H1 (cell line): ENCODE results near the gene DFFA. TPM values are rescaled to one million over a fixed set of nuclear protein-coding genes. Genes with fewer than 3 reads are reported as not detected.
A peak's percentile ranks its signal among the peaks of the same experiment; 100 is the strongest.

Experiments
- CTCF ChIA-PET: fragments of 300-600 bp; sonication (Branson Sonifier 250); formaldehyde crosslinking; loops from one replicate; lab custom pipeline; 2021; ENCODE audit not compliant: partially characterized antibody; lab: Charles Lee
- POLR2A ChIA-PET: fragments of 300-600 bp; sonication (Branson Sonifier 250); formaldehyde crosslinking; loops from one replicate; lab custom pipeline; 2021; ENCODE audit warnings: inconsistent platforms; ENCODE audit not compliant: partially characterized antibody; lab: Charles Lee
- DNase-seq, 2 experiments: peaks; one replicate each; pipeline versions ENCODE4 v3.0.0 to v3.0.0-alpha.2; 2010 to 2022; ENCODE audit warnings: low spot score in 2 of 2, low read depth in 1 of 2, mixed read lengths in 1 of 2
- FAIRE-seq: peaks from 2 replicates; lab custom pipeline; 2011; peaks lifted over from hg19 to GRCh38; lab: Jason Lieb, UNC
- H2AFZ ChIP-seq: 2 replicates; pipeline ENCODE4 v1.8.1; 2012; ENCODE audit warnings: low read length, inconsistent platforms
- H2AK5ac ChIP-seq: 2 replicates; pipeline ENCODE4 v1.6.1; 2013; ENCODE audit warnings: low read depth, low read length
- H2BK120ac ChIP-seq: replicated peaks from 2 replicates; pipeline ENCODE3; 2013; ENCODE audit warnings: low read depth, low read length, inconsistent platforms
- H2BK12ac ChIP-seq: 2 replicates; pipeline ENCODE4 v1.6.1; 2013; ENCODE audit warnings: low read depth, low read length
- H2BK15ac ChIP-seq: 2 replicates; pipeline ENCODE4 v1.6.1; 2013; ENCODE audit warnings: low read length
- H2BK20ac ChIP-seq: 2 replicates; pipeline ENCODE4 v1.6.1; 2013; ENCODE audit warnings: low read length
- H2BK5ac ChIP-seq: 2 replicates; pipeline ENCODE4 v1.6.1; 2013; ENCODE audit warnings: low read depth, low read length
- H3K14ac ChIP-seq: 2 replicates; pipeline ENCODE4 v1.6.1; 2013; ENCODE audit warnings: inconsistent platforms; ENCODE audit not compliant: insufficient read length
- H3K18ac ChIP-seq: 2 replicates; pipeline ENCODE4 v1.6.1; 2013; ENCODE audit warnings: low read length; ENCODE audit errors: extremely low read depth
- H3K23ac ChIP-seq: 2 replicates; pipeline ENCODE4 v1.6.1; 2013; ENCODE audit warnings: inconsistent platforms; ENCODE audit not compliant: insufficient read length
- H3K23me2 ChIP-seq: 2 replicates; pipeline ENCODE4 v1.6.1; 2013; ENCODE audit warnings: low read depth, low read length
- H3K27ac ChIP-seq: 2 replicates; pipeline ENCODE4 v1.6.1; 2011; ENCODE audit warnings: low read depth, low read length, inconsistent platforms
- H3K27me3 ChIP-seq, 4 experiments: replicated peaks in 1 of 4; 1 replicate in 1 of 4; 2 replicates in 3 of 4; pipeline versions ENCODE4 v1.6.1 to v1.8.1; 2011 to 2013; ENCODE audit warnings: low read length in 3 of 4, mild to moderate bottlenecking in 3 of 4, inconsistent platforms in 2 of 4, mixed read lengths in 2 of 4, moderate library complexity in 1 of 4; ENCODE audit not compliant: control insufficient read depth in 3 of 4, insufficient read depth in 3 of 4; ENCODE audit errors: extremely low read depth in 1 of 4
- H3K36me3 ChIP-seq, 4 experiments: 2 replicates each; pipeline versions ENCODE4 v1.6.1 to v1.8.1; 2011 to 2013; ENCODE audit warnings: mild to moderate bottlenecking in 4 of 4, low read length in 3 of 4, moderate library complexity in 2 of 4, control low read depth in 1 of 4, inconsistent platforms in 1 of 4; ENCODE audit not compliant: insufficient read depth in 4 of 4, control insufficient read depth in 2 of 4
- H3K4ac ChIP-seq: replicated peaks from 2 replicates; pipeline ENCODE3; 2013; ENCODE audit warnings: low read length, low read depth, mixed read lengths, inconsistent platforms; ENCODE audit not compliant: insufficient read length
- H3K4me1 ChIP-seq, 4 experiments: replicated peaks in 1 of 4; 1 replicate in 1 of 4; 2 replicates in 3 of 4; pipeline versions ENCODE4 v1.6.1 to v1.8.1; 2011 to 2013; ENCODE audit warnings: low read length in 3 of 4, inconsistent platforms in 2 of 4, mixed read lengths in 1 of 4; ENCODE audit not compliant: insufficient read depth in 4 of 4, control insufficient read depth in 3 of 4
- H3K4me2 ChIP-seq, 2 experiments: 2 replicates each; pipeline versions ENCODE4 v1.6.1 to v1.8.1; 2011 to 2013; ENCODE audit warnings: low read depth in 2 of 2, low read length in 2 of 2, control low read depth in 1 of 2, inconsistent platforms in 1 of 2, mild to moderate bottlenecking in 1 of 2; ENCODE audit not compliant: insufficient read depth in 1 of 2
- H3K4me3 ChIP-seq, 4 experiments: fragments of 200-600, 300-600 bp in 1 of 4; sonication (generic), shearing (Covaris generic), sonication (Bioruptor Twin) in 1 of 4; 2 replicates each; pipeline versions ENCODE4 v1.5.1 to v1.8.1; 2011 to 2016; ENCODE audit warnings: low read length in 4 of 4, low read depth in 3 of 4, control low read depth in 2 of 4, inconsistent platforms in 2 of 4, mild to moderate bottlenecking in 2 of 4, mixed read lengths in 1 of 4, moderate library complexity in 1 of 4; ENCODE audit not compliant: insufficient read depth in 2 of 4; ENCODE audit errors: extremely low read depth in 1 of 4
- H3K56ac ChIP-seq: replicated peaks from 2 replicates; pipeline ENCODE3; 2013; ENCODE audit warnings: low read depth, mild to moderate bottlenecking, mixed read lengths, low read length, inconsistent platforms; ENCODE audit not compliant: insufficient read length
- H3K79me1 ChIP-seq: 2 replicates; pipeline ENCODE4 v1.6.1; 2013; ENCODE audit warnings: low read depth, low read length, control low read depth
- H3K79me2 ChIP-seq, 2 experiments: 2 replicates each; pipeline versions ENCODE4 v1.6.1 to v1.8.1; 2012 to 2013; ENCODE audit warnings: low read length in 2 of 2, mild to moderate bottlenecking in 2 of 2, inconsistent platforms in 1 of 2; ENCODE audit not compliant: insufficient read depth in 2 of 2, control insufficient read depth in 1 of 2
- H3K9ac ChIP-seq, 4 experiments: replicated peaks in 1 of 4; 1 replicate in 1 of 4; 2 replicates in 3 of 4; pipeline versions ENCODE4 v1.6.1 to v1.8.1; 2011 to 2013; ENCODE audit warnings: low read depth in 3 of 4, low read length in 3 of 4, control low read depth in 2 of 4, mild to moderate bottlenecking in 2 of 4, moderate library complexity in 2 of 4, inconsistent platforms in 1 of 4; ENCODE audit errors: extremely low read depth in 1 of 4
- H3K9me3 ChIP-seq, 2 experiments: 2 replicates each; pipeline versions ENCODE4 v1.6.1 to v1.8.1; 2012 to 2013; ENCODE audit warnings: mild to moderate bottlenecking in 2 of 2, moderate library complexity in 2 of 2, control low read depth in 1 of 2, inconsistent platforms in 1 of 2, low read depth in 1 of 2, low read length in 1 of 2, mixed read lengths in 1 of 2; ENCODE audit not compliant: insufficient read depth in 2 of 2
- H4K20me1 ChIP-seq, 2 experiments: replicated peaks in 1 of 2; 2 replicates each; pipeline versions ENCODE3 to v1.8.1; 2011 to 2013; ENCODE audit warnings: inconsistent platforms in 2 of 2, low read length in 2 of 2, mild to moderate bottlenecking in 1 of 2; ENCODE audit not compliant: insufficient read depth in 2 of 2, control insufficient read depth in 1 of 2
- H4K5ac ChIP-seq: 2 replicates; pipeline ENCODE4 v1.6.1; 2013; ENCODE audit warnings: low read length, low read depth, mixed read lengths, inconsistent platforms; ENCODE audit not compliant: insufficient read length
- H4K8ac ChIP-seq: 2 replicates; pipeline ENCODE4 v1.8.0; 2013; ENCODE audit warnings: mild to moderate bottlenecking, moderate library complexity, low read length, inconsistent platforms; ENCODE audit not compliant: insufficient read depth; ENCODE audit errors: extremely low read depth
- H4K91ac ChIP-seq: replicated peaks from 2 replicates; pipeline ENCODE3; 2013; ENCODE audit warnings: low read length, mixed read lengths, inconsistent platforms; ENCODE audit not compliant: insufficient read length
- ATF2 ChIP-seq: IDR thresholded peaks from 2 replicates; pipeline ENCODE4 v1.6.1; 2012; ENCODE audit warnings: low read length, inconsistent platforms
- ATF3 ChIP-seq: IDR thresholded peaks from 2 replicates; pipeline ENCODE4 v1.6.1; 2011; ENCODE audit warnings: low read depth, mild to moderate bottlenecking, low read length; ENCODE audit not compliant: insufficient read depth
- BACH1 ChIP-seq: IDR thresholded peaks from 2 replicates; pipeline ENCODE4 v1.6.1; 2012; ENCODE audit warnings: low read length, improper control_type of control experiment
- CBX8 ChIP-seq: fragments of 300-800, 300-1000 bp; sonication (generic); IDR thresholded peaks from 2 replicates; pipeline ENCODE4 v1.7.1; 2016; ENCODE audit warnings: low read depth, low read length, borderline replicate concordance
- CHD1 ChIP-seq: IDR thresholded peaks from 2 replicates; pipeline ENCODE4 v1.6.1; 2012; ENCODE audit warnings: low read depth, low read length, improper control_type of control experiment
- EP300 ChIP-seq, 2 experiments: IDR thresholded peaks; 1 replicate in 1 of 2; 2 replicates in 1 of 2; pipeline ENCODE4 v1.6.1; 2011 to 2012; ENCODE audit warnings: low read depth in 2 of 2, low read length in 2 of 2, mild to moderate bottlenecking in 2 of 2, borderline replicate concordance in 1 of 2, inconsistent platforms in 1 of 2, moderate library complexity in 1 of 2
- MAX ChIP-seq: IDR thresholded peaks from 2 replicates; pipeline ENCODE4 v1.6.1; 2012; ENCODE audit warnings: inconsistent platforms
- TBP ChIP-seq: IDR thresholded peaks from 2 replicates; pipeline ENCODE4 v1.6.1; 2011; ENCODE audit warnings: low read depth, low read length, improper control_type of control experiment
- TEAD4 ChIP-seq: IDR thresholded peaks from 2 replicates; pipeline ENCODE4 v1.6.1; 2012; ENCODE audit warnings: low read depth, low read length, inconsistent platforms, mixed read lengths
- WGBS, 2 experiments: shearing (Covaris generic) in 1 of 2; methylation state at CpG; one replicate each; pipeline versions ENCODE4 v1.1.6 to v1.1.7; 2013 to 2015; ENCODE audit warnings: low lambda C conversion rate in 2 of 2, mixed read lengths in 2 of 2, inconsistent platforms in 1 of 2, low coverage in 1 of 2, missing lambda C conversion rate in 1 of 2; ENCODE audit not compliant: insufficient replicate concordance in 2 of 2, insufficient coverage in 1 of 2, insufficient read length in 1 of 2; ENCODE audit errors: extremely low coverage in 1 of 2, missing lambda C conversion rate in 1 of 2; 5-methylcytosine and 5-hydroxymethylcytosine counted together
- polyA plus RNA-seq, 7 experiments: library from polyadenylated mRNA; depleted of rRNA in 3 of 7; stranded (reverse) in 5 of 7; unstranded in 2 of 7; fragments of >200 nt in 5 of 7; fragments of 200-250 nt in 2 of 7; gene quantifications; 1 replicate in 5 of 7; 2 replicates in 1 of 7; 4 replicates in 1 of 7; pipeline versions ENCODE4 v1.2.1 to v1.2.3, GENCODE V29; 2011 to 2013; ENCODE audit warnings: missing spikeins in 2 of 7, mixed read lengths in 2 of 7
- total RNA-seq: library from RNA; stranded (reverse); fragmentation: NEBNext Ultra II Directional; extraction: Animal tissue kit (Norgen Biotek cat#: 25700); gene quantifications from 2 replicates; pipeline ENCODE4 v1.2.1, GENCODE V29; 2021

DFFA gene
- total and polyA plus RNA-seq, 2 of the 8 experiments (the other 6 are each of a cell fraction or from before 2014, with no cell fraction given) = 34.3 to 79.9 TPM

- H2AFZ ChIP-seq = no peak overlapping the region
- TF ChIP-seq CBX8 = no peak
- no peak for TF ChIP-seq CHD1
- no peak for TF ChIP-seq MAX
- TF ChIP-seq TBP = no peak
- TF ChIP-seq BACH1 = no peak
- TF ChIP-seq TEAD4 = no peak
- TF ChIP-seq EP300 (IDR thresholded peaks at IDR 0.05; ENCODE audit: borderline replicate concordance in 1 of 2, low read depth in 2 of 2, low read length in 2 of 2) = no peak
- TF ChIP-seq ATF3 = no peak
- TF ChIP-seq ATF2 = no peak
These were observed 43.1 kb upstream of the DFFA start for GRCh38 chr1:10515301-10515975.

More at GRCh38 chr1:10515301-10515975, 43.1 kb upstream of the DFFA start:
- H3K36me3 ChIP-seq = no peaks in the 10 kb centered on the region
- no peak overlapping the region for H2BK12ac ChIP-seq
- H3K79me1 ChIP-seq = peaks cover 15% of the 10 kb centered on the region
- H2BK5ac ChIP-seq = no peak overlapping the region
- peaks cover 0 to 51% of the 10 kb centered on the region in 2 experiments; a peak in 2 of 4 replicates for H3K79me2 ChIP-seq
- CTCF ChIA-PET = interaction anchor here (0.6 to 3.9 kb wide), 11 partner anchors 7 to 394 kb away, joined by 3 to 19 read pairs (median 6); no protein-coding TSS in a partner anchor
- H3K14ac ChIP-seq = no peak overlapping the region
- H2BK20ac ChIP-seq = no peak overlapping the region
- H3K4me1 ChIP-seq = peaks cover 12 to 23% (median 21%) of the 10 kb centered on the region in 4 experiments
- H2BK15ac ChIP-seq = peak overlapping the region; percentile 32; the same call in 1 of the 2 replicates
- no peak overlapping the region for H3K4ac ChIP-seq
- H4K8ac ChIP-seq = no peak overlapping the region
- FAIRE-seq = no peak
- POLR2A ChIA-PET = no interaction called here
- H3K18ac ChIP-seq = no peak overlapping the region
- H4K5ac ChIP-seq = no peak overlapping the region
- no peak overlapping the region; the same call in 1 of the 2 replicates for H2AK5ac ChIP-seq
- no peak for DNase-seq
- H3K4me2 ChIP-seq = no peak overlapping the region
- no peak overlapping the region for H3K4me3 ChIP-seq
- no peak overlapping the region for H3K9ac ChIP-seq
- H3K9me3 ChIP-seq = no peaks in the 10 kb centered on the region
- H3K27me3 ChIP-seq = no peaks in the 10 kb centered on the region
- H2BK120ac ChIP-seq = no peak overlapping the region
- no peak overlapping the region for H3K56ac ChIP-seq
- 90% methylated on average over 10 of the region's 10 CpGs; no CpG with 5 or more reads in 1 of the 2 experiments for WGBS, 2 experiments
- no peak overlapping the region for H4K91ac ChIP-seq
- H3K27ac ChIP-seq = no peak overlapping the region
- H3K23ac ChIP-seq = no peak overlapping the region
- no peaks in the 10 kb centered on the region; the same call in 1 of the 2 replicates for H3K23me2 ChIP-seq
- peaks cover 1 to 8% of the 10 kb centered on the region in 2 experiments for H4K20me1 ChIP-seq
